ENCODE results near the gene KBTBD6.
A peak's percentile ranks its signal among the peaks of the same experiment; 100 is the strongest.
"Not testable (repeated sequence)": the region's sequence is repeated elsewhere in the genome, so short reads cannot be mapped to it uniquely, and the experiment has no call there.

KBTBD6 gene, protein sequence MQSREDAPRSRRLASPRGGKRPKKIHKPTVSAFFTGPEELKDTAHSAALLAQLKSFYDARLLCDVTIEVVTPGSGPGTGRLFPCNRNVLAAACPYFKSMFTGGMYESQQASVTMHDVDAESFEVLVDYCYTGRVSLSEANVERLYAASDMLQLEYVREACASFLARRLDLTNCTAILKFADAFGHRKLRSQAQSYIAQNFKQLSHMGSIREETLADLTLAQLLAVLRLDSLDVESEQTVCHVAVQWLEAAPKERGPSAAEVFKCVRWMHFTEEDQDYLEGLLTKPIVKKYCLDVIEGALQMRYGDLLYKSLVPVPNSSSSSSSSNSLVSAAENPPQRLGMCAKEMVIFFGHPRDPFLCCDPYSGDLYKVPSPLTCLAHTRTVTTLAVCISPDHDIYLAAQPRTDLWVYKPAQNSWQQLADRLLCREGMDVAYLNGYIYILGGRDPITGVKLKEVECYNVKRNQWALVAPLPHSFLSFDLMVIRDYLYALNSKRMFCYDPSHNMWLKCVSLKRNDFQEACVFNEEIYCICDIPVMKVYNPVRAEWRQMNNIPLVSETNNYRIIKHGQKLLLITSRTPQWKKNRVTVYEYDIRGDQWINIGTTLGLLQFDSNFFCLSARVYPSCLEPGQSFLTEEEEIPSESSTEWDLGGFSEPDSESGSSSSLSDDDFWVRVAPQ

DNA sequence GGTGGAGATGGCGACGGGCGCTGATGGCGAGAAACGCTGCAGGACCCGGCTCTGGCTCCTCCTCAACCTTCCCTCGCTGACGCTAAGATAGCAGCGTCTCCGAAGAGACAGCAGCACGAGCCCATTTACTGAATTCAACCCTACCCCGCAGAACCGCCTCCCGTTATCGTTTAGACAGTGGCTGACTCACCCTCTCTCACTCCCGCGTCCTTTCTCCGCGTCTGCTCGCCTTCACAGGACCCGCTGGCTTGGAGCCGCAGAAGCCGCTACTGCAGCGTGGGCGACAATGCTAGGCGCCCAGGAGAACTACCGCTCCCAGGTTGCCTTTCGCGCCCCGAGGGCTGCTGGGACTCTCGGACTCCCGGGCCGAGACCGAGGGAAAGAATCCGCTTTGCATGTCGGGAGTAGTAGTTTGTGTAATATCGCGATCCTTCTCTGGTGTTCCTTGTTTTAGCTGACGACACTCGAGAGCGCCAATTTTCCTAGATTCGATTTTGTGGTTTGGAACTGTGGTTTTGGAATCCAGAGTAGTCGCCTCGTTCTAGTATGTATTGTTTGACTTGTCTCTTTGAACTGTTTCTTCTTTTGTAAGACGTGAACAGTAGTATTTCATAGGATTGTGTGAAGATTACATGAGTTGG lies at the start of gene KBTBD6:
Gene KBTBD6, minus strand, starts transcription at position 291 of the 641 bp plus-strand sequence. CDS start 291 bp downstream, outside the sequence.
- DNase-seq (ENCODE audit: low read depth, low spot score): peak; percentile 95

DNA sequence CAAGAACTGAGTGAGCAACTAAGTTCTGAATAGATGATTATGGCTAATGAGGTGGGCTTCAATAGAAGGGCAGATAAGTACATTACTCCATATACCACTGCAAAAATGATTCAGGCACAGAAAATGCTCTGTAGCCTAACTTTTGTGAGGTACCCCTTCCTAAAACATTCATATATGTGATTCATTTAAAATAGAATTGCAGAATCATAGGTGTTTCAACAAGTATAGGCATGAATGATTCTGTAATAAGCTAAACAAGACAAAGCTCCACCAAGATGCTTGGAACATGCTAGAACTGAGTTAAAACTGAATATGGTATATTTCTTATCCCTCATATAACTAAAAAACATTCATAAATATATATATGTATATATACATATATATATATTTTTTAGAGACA lies 49.6 kb upstream of the KBTBD6 start:
- no peak for DNase-seq (ENCODE audit: low read depth, low spot score)

DNA sequence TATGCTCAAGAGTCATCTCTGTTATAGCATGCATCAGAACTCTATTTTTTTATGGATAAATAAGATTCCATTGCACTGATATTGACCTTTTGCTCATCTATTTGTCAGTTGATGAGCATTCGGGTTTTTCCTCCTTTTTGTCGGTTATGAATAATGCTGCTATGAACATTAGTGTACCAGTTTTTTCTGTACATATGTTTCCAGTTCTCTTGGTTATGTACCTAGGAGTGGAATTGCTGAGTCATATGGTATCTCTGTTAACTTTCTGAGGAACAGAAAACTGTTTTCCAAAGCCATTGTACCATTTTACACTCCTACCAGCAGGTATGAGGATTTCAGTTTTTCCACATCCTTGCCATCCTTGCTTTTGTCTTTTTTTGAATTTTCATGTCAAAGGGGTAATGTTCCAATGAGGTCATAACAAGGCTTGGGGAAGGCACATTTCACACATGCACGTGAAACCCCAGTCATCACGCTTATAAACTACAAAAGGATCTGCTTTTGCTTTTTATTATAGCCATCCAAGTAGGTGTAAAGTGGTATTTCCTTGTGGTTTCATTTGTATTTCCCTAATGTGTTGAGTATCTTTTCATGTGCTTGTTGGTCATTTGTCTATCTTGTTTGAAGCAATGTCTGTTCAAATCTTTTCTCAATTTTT lies 47.1 kb upstream of the KBTBD6 start:
- no peak for DNase-seq (ENCODE audit: low read depth, low spot score)

- no peak for DNase-seq (ENCODE audit: low read depth, low spot score)
Observed at GRCh38 chr13:41178040-41178439, 45.4 kb upstream of the KBTBD6 start.

DNA sequence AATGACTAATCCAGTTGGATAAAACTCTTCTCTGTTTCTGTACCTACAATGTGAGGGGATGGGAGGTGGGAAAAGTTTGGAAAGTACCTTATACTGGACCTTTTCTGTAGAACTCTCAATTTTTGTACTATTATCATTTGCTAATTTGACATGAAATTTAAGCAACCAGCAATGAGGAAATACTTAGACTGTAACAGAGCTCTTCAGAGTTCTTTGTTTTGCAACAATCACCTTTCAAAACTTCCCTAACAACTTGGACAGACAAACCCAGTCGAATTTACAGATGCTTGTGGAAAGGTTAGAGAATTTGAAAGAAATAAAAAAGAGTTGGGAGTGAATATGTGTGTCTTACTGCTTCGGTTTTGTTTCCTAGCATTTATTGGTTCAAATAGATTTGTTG lies 45.0 kb upstream of the KBTBD6 start:
- no peak for DNase-seq (ENCODE audit: low read depth, low spot score)

GRCh38 chr13:41175576-41175975 lies 43.0 kb upstream of the KBTBD6 start:
- not testable (repeated sequence) for DNase-seq (ENCODE audit: low read depth, low spot score)

DNA sequence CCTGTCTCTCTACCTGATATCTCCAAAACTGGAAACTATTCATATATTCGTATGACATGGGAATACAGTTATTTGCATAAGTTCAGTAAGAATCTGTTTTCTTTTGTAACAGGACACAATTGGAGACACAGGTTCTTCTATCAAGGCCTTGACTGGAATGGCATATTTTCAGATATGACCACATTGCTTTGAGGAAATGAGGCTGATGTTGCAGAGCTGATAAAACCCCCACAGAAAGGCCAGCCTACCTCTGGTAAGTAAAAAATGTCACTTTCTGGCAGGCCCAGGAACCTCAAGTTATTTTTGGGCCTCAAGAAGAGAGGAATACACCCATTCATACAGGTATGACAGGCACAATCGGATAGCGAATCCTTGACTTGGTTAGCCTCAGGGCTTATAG lies 29.5 kb upstream of the KBTBD6 start:
- DNase-seq (ENCODE audit: low read depth, low spot score): no peak

GRCh38 chr13:41159174-41159573 lies 26.6 kb upstream of the KBTBD6 start:
- no peak for DNase-seq (ENCODE audit: low read depth, low spot score)

- DNase-seq (ENCODE audit: low read depth, low spot score): no peak
Observed at GRCh38 chr13:41157048-41157717, 24.6 kb upstream of the KBTBD6 start.

- DNase-seq (ENCODE audit: low read depth, low spot score): no peak
Observed at GRCh38 chr13:41156620-41157019, 24.0 kb upstream of the KBTBD6 start.

DNA sequence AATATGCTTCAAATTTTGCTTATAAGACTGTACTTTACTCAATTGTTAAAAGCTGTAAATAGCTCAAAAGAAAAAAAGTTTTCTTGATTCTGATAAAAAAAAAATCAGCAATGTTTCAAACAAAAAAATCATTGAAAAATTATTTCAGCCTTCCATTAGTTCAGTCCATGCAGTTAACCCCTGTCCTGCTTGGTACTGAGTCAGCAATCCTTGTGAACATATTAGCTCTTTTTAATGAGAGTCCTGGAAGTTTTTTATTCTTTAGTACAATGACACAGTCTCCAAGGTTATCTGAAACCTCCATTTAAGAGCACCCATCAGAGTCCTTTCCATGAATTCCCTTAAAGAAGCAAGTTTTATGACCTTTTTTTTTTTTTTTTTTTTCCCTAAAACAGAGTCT lies 21.4 kb upstream of the KBTBD6 start:
- no peak for DNase-seq (ENCODE audit: low read depth, low spot score)

GRCh38 chr13:41152005-41152404 lies 19.4 kb upstream of the KBTBD6 start:
- no peak for DNase-seq (ENCODE audit: low read depth, low spot score)

DNA sequence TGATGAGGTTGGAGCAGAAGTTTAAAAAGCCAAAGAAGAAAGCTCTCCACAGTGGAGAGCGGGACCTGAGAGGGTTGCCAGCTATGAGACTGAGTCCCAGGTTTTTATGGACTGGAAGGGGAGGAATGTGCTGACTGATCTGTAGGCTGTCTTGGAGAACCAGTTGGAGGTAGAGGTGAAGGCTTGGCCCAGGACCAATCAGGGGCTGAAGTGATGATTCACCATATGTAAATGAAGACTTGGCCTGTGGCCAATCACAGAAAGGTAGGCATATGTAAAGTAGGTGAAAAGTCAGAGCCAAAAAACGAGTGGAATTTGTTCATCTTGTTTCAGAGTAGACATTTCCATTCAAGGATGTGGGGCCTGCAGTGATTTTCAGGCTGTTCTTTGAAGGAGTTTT lies 17.5 kb upstream of the KBTBD6 start:
- DNase-seq (ENCODE audit: low read depth, low spot score): no peak

GRCh38 chr13:41148419-41149283 lies 16.0 kb upstream of the KBTBD6 start:
- no peak for DNase-seq (ENCODE audit: low read depth, low spot score)

GRCh38 chr13:41145136-41145908 lies 12.7 kb upstream of the KBTBD6 start:
- no peak for DNase-seq (ENCODE audit: low read depth, low spot score)

GRCh38 chr13:41144576-41144975 lies 12.0 kb upstream of the KBTBD6 start:
- no peak for DNase-seq (ENCODE audit: low read depth, low spot score)

DNA sequence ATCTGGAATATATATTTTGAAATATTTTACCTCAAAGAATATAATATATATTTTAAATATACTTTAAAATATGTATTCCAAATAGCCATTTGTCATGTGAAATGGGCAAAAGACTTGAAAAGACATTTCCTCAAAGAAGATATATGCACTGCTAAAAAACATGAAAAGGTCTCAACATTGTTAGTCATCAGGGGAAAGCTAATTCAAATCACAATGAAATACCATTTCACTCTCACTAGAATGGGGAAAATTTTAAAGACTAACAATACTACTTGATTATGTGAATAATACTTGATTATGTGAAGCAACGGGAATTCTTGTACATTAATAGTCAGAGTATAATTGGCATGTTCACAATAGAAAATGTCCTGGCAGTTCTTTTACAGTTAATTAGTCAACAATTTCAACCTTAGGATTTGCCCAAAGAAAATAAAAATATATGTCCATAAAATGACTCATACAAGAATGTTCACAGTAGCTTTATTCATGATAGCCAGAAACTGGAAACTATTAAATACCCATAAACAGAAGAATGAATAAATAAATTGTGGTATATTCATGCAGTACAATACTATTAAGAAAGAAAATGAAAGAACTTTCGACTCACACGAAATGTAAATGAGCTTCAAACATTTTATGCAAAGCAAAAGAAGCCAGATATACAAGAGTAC lies 6.8 kb upstream of the KBTBD6 start:
- no peak for DNase-seq (ENCODE audit: low read depth, low spot score)

DNA sequence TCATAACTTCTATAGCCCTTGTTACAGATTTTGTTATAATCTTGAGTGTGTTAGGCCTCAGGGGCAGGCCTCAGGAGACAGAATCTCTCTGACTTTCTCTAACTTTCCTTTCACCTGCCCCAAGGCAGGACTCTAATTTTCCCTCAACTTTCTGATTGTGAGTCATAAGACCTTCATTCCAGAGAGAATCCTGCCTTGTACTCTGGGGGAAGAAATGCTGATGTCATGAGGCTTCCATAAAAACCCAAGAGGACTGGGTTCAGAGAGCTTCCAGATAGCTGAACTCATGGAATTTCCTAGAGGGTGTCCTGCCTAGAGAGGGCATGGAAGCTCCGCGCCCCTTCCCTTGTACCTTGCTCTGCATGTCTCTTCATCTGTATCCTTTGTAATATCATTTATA lies 5.3 kb upstream of the KBTBD6 start:
- DNase-seq (ENCODE audit: low read depth, low spot score): no peak

DNA sequence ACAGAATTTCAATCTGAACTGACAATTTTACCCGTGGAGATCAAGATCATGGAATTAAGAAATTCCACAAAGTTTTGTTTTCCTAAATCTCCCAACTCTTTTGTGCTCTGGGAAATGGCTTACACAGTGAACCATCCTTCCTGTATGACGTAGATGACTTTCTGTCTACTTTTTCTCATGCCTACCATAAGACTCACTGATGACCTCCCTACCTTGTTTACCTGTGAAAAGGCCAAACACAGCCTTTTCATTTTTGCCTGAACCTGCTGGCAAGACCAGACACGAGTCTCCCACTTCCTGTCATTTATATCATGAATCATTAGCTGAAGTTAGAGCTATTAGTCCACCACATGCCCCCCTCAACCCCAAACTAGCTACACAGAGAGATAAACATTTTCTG lies 4.6 kb upstream of the KBTBD6 start:
- DNase-seq (ENCODE audit: low read depth, low spot score): no peak
